GM23338 (cell line): ENCODE measurements around the gene WDR35. TPM values are rescaled to one million over a fixed set of nuclear protein-coding genes. Genes with fewer than 3 reads are reported as not detected.

Experiments used
- ATAC-seq: fragments of 200-7000 bp; cut with Tn5 transposase; 3 replicates; pipeline ENCODE4 v1.9.1; 2020
- DNase-seq: peaks from one replicate; pipeline ENCODE4 v3.0.0-alpha.2; 2015; ENCODE audit warnings: low spot score
- H2AFZ ChIP-seq: fragments of 200-600 bp; sonication (generic); 2 replicates; pipeline ENCODE4 v1.8.0; 2016; ENCODE audit warnings: antibody characterized with exemption, mild to moderate bottlenecking, moderate library complexity
- H3F3A ChIP-seq: fragments of 200-600 bp; sonication (generic); replicated peaks from 2 replicates; pipeline ENCODE4 v1.8.0; 2017; ENCODE audit warnings: antibody characterized with exemption, mixed run types, low read depth
- H3K27ac ChIP-seq: fragments of 200-600 bp; sonication (generic); 2 replicates; pipeline ENCODE4 v1.6.1; 2016; ENCODE audit warnings: low read depth
- H3K27me3 ChIP-seq: fragments of 200-600 bp; sonication (generic); 2 replicates; pipeline ENCODE4 v1.8.0; 2016; ENCODE audit warnings: mild to moderate bottlenecking, mixed run types, moderate library complexity; ENCODE audit not compliant: insufficient read depth
- H3K36me3 ChIP-seq: fragments of 200-600 bp; sonication (generic); 2 replicates; pipeline ENCODE4 v1.8.0; 2016; ENCODE audit warnings: mild to moderate bottlenecking; ENCODE audit not compliant: insufficient read depth
- H3K4me1 ChIP-seq: fragments of 200-600 bp; sonication (generic); 2 replicates; pipeline ENCODE4 v1.8.0; 2016; ENCODE audit warnings: mild to moderate bottlenecking, moderate library complexity; ENCODE audit not compliant: insufficient read depth
- H3K4me2 ChIP-seq: fragments of 200-600 bp; sonication (generic); 2 replicates; pipeline ENCODE4 v1.7.1; 2017; ENCODE audit warnings: mixed run types
- H3K4me3 ChIP-seq: fragments of 200-600 bp; sonication (generic); 2 replicates; pipeline ENCODE4 v1.6.1; 2016; ENCODE audit warnings: mixed run types
- H3K79me2 ChIP-seq: fragments of 200-600 bp; sonication (generic); replicated peaks from 2 replicates; pipeline ENCODE4 v1.8.0; 2017; ENCODE audit warnings: mild to moderate bottlenecking; ENCODE audit not compliant: insufficient read depth
- H3K9me2 ChIP-seq: fragments of 200-600 bp; sonication (generic); 2 replicates; pipeline ENCODE4 v1.8.0; 2017; ENCODE audit not compliant: insufficient read depth
- H4K20me1 ChIP-seq: fragments of 200-600 bp; sonication (generic); replicated peaks from 2 replicates; pipeline ENCODE4 v1.8.0; 2017; ENCODE audit warnings: mild to moderate bottlenecking; ENCODE audit not compliant: insufficient read depth
- H3K27ac Mint-ChIP-seq: 2 replicates; pipeline ENCODE4 v1.8.0; 2020; ENCODE audit warnings: inconsistent platforms, mild to moderate bottlenecking, moderate library complexity, mixed read lengths
- H3K27me3 Mint-ChIP-seq: 3 replicates; pipeline ENCODE4 v1.8.0; 2022; ENCODE audit warnings: low read depth, mild to moderate bottlenecking, moderate library complexity, mixed read lengths, inconsistent platforms; ENCODE audit not compliant: insufficient read depth, poor library complexity
- H3K36me3 Mint-ChIP-seq: 3 replicates; pipeline ENCODE4 v1.8.0; 2021; ENCODE audit warnings: low read depth, mild to moderate bottlenecking, inconsistent platforms, moderate library complexity, mixed read lengths
- H3K4me1 Mint-ChIP-seq: 3 replicates; pipeline ENCODE4 v1.8.0; 2020; ENCODE audit warnings: mild to moderate bottlenecking, inconsistent platforms, mixed read lengths
- H3K4me3 Mint-ChIP-seq: 3 replicates; pipeline ENCODE4 v1.8.0; 2021; ENCODE audit warnings: moderate library complexity, mild to moderate bottlenecking, inconsistent platforms, mixed read lengths
- H3K9me3 Mint-ChIP-seq: 3 replicates; pipeline ENCODE4 v1.8.0; 2020; ENCODE audit warnings: moderate library complexity, mild to moderate bottlenecking, inconsistent platforms, mixed read lengths
- CREB1 ChIP-seq: fragments of 250-450 bp; sonication (Bioruptor Pico); IDR thresholded peaks from 2 replicates; pipeline ENCODE4 v1.5.0; 2020; ENCODE audit warnings: low read depth, mild to moderate bottlenecking, moderate library complexity
- CTCF ChIP-seq, 2 experiments: fragments of 200-600 bp in 1 of 2; sonication (generic) in 1 of 2; conservative IDR thresholded peaks; 2 replicates each; pipeline versions ENCODE4 v1.5.1 to v1.6.1; 2016 to 2017; ENCODE audit warnings: antibody characterized with exemption in 2 of 2, low read depth in 2 of 2, mild to moderate bottlenecking in 2 of 2, moderate library complexity in 1 of 2
- ETS1 ChIP-seq: IDR thresholded peaks from 2 replicates; pipeline ENCODE4 v1.6.1; 2016; ENCODE audit warnings: antibody characterized with exemption
- EZH2 ChIP-seq: fragments of 200-600 bp; sonication (generic); IDR thresholded peaks from one replicate; pipeline ENCODE4 v1.8.0; 2017; ENCODE audit warnings: antibody characterized with exemption, mild to moderate bottlenecking, low read depth; ENCODE audit not compliant: unreplicated experiment
- EZH2phosphoT487 ChIP-seq: fragments of 200-600 bp; sonication (generic); IDR thresholded peaks from one replicate; pipeline ENCODE4 v1.8.1; 2018; ENCODE audit warnings: antibody characterized with exemption; ENCODE audit not compliant: unreplicated experiment
- JUNB ChIP-seq: IDR thresholded peaks from one replicate; pipeline ENCODE4 v1.6.1; 2016; ENCODE audit warnings: antibody characterized with exemption; ENCODE audit not compliant: unreplicated experiment
- NANOG ChIP-seq: IDR thresholded peaks from 2 replicates; pipeline ENCODE4 v1.6.1; 2016; ENCODE audit warnings: antibody characterized with exemption, borderline replicate concordance
- POLR2AphosphoS5 ChIP-seq: IDR thresholded peaks from 2 replicates; pipeline ENCODE4 v1.6.1; 2016; ENCODE audit warnings: antibody characterized with exemption, low read depth
- REST ChIP-seq: IDR thresholded peaks from one replicate; pipeline ENCODE4 v1.6.1; 2018; ENCODE audit warnings: antibody characterized with exemption; ENCODE audit not compliant: unreplicated experiment
- STAT1 ChIP-seq: IDR thresholded peaks from one replicate; pipeline ENCODE4 v1.6.1; 2016; ENCODE audit warnings: antibody characterized with exemption; ENCODE audit not compliant: unreplicated experiment
- ZNF114 ChIP-seq: fragments of 250-450 bp; sonication (Bioruptor Pico); IDR thresholded peaks from 2 replicates; pipeline ENCODE4 v1.5.0; 2020; ENCODE audit warnings: mild to moderate bottlenecking, moderate library complexity
- ZNF331 ChIP-seq: fragments of 250-450 bp; sonication (Bioruptor Pico); IDR thresholded peaks from 2 replicates; pipeline ENCODE4 v1.5.0; 2020; ENCODE audit warnings: low read depth, mild to moderate bottlenecking, moderate library complexity
- ZNF462 ChIP-seq: fragments of 250-450 bp; sonication (Bioruptor Pico); IDR thresholded peaks from 2 replicates; pipeline ENCODE4 v1.5.0; 2020; ENCODE audit warnings: mild to moderate bottlenecking, moderate library complexity
- polyA plus RNA-seq: library from polyadenylated mRNA; unstranded; fragments of >200 nt; fragmentation: Nextera tagmentation; extraction: Ambion mirVana; gene quantifications from 2 replicates; pipeline ENCODE4 v1.2.1, GENCODE V29; 2016
- total RNA-seq: library from RNA; depleted of rRNA; stranded (reverse); fragments of >200 nt; shearing (Covaris generic); gene quantifications from 2 replicates; pipeline ENCODE4 v1.2.3, GENCODE V29; 2014

Gene WDR35
- total and polyA plus RNA-seq, 2 experiments from 2014 or later: 5.3 to 20.0 TPM

- H3K36me3 ChIP-seq: no peaks in the 10 kb centered on the region; the same call in 1 of the 2 replicates
- no peaks in the 10 kb centered on the region for H3K27me3 Mint-ChIP-seq
- H3F3A ChIP-seq: no peaks in the 10 kb centered on the region
- H2AFZ ChIP-seq: no peak overlapping the region
- 0 out of 2 replicates have a peak, but pooled peaks cover 3% of the 10 kb centered on the region for H4K20me1 ChIP-seq
- no peak overlapping the region for H3K4me3 ChIP-seq
- H3K4me3 Mint-ChIP-seq: no peak overlapping the region
- no peaks in the 10 kb centered on the region for H3K27me3 ChIP-seq
- H3K4me2 ChIP-seq: no peak overlapping the region
- 0 out of 2 replicates have a peak, but pooled peaks cover 4% of the 10 kb centered on the region for H3K4me1 ChIP-seq
- H3K36me3 Mint-ChIP-seq: peaks cover 7% of the 10 kb centered on the region
- DNase-seq (no peak), ATAC-seq (no peak)
- H3K79me2 ChIP-seq: no peaks in the 10 kb centered on the region
- no peak for TF ChIP-seq ZNF114 (CRISPR knock-in tag)
- no peak for TF ChIP-seq ZNF331 (CRISPR knock-in tag)
- no peak for TF ChIP-seq NANOG
- no peak for TF ChIP-seq REST
- no peak for TF ChIP-seq ZNF462
- TF ChIP-seq EZH2phosphoT487: no peak
- no peak for TF ChIP-seq POLR2AphosphoS5
- no peak for TF ChIP-seq CREB1
- TF ChIP-seq ETS1: no peak
- no peak for TF ChIP-seq EZH2
- TF ChIP-seq CTCF (conservative IDR thresholded peaks at IDR 0.05; ENCODE audit: low read depth in 2 of 2): no peak
- no peak for TF ChIP-seq JUNB
- no peak for TF ChIP-seq STAT1
- no peak overlapping the region for H3K27ac Mint-ChIP-seq
- no peaks in the 10 kb centered on the region for H3K9me3 Mint-ChIP-seq
- H3K9me2 ChIP-seq: no peaks in the 10 kb centered on the region
- H3K4me1 Mint-ChIP-seq: peaks cover 2% of the 10 kb centered on the region; the same call in 2 of the 3 replicates
- H3K27ac ChIP-seq: no peak overlapping the region
Measured at GRCh38 chr2:19911808-19912509, 77.9 kb downstream of the WDR35 start.
